Breast epithelium (tissue), 3 donors: Measurements from ENCODE around the gene SLC11A1.

Experiments
- CTCF ChIP-seq, 3 donors: fragments of 450-650 bp; IDR thresholded peaks; one replicate each; pipeline ENCODE4 v1.5.1; 2016 to 2017; ENCODE audit warnings: antibody characterized with exemption in 3 of 3, mild to moderate bottlenecking in 3 of 3, moderate library complexity in 3 of 3
- POLR2AphosphoS5 ChIP-seq, 3 donors: sonication (generic); formaldehyde crosslinking; IDR thresholded peaks; one replicate each; pipeline ENCODE4 v1.6.1; 2017; ENCODE audit warnings: antibody characterized with exemption in 3 of 3

GRCh38 chr2:218397463-218397819 is 15.4 kb downstream of the SLC11A1 start:
- TF ChIP-seq CTCF (IDR thresholded peaks at IDR 0.05) (no peak), POLR2AphosphoS5 (IDR thresholded peaks at IDR 0.05) (no peak)
